HepG2 (cell line): ENCODE data around the gene SEC61A1. TPM values are rescaled to one million over a fixed set of nuclear protein-coding genes. Genes with fewer than 3 reads are reported as not detected.

Experiments
- DDIT3 ChIP-seq: sonication (generic); formaldehyde crosslinking; IDR thresholded peaks from 2 replicates; pipeline ENCODE4 v1.4.0; 2020; ENCODE audit warnings: mild to moderate bottlenecking, missing genetic modification reagents
- HMGXB3 ChIP-seq: sonication (generic); formaldehyde crosslinking; IDR thresholded peaks from 2 replicates; pipeline ENCODE4 v1.4.0; 2020; ENCODE audit warnings: missing genetic modification reagents, borderline replicate concordance
- KMT2B ChIP-seq: IDR thresholded peaks from 2 replicates; pipeline ENCODE4 v1.6.1; 2016; ENCODE audit warnings: missing genetic modification reagents, missing compliant biosample characterization
- NFE2L2 ChIP-seq: fragments of 150-350 bp; IDR thresholded peaks from 2 replicates; pipeline ENCODE4 v1.6.1; 2014; ENCODE audit warnings: low read length
- PRDM15 ChIP-seq: sonication (generic); formaldehyde crosslinking; IDR thresholded peaks from 2 replicates; pipeline ENCODE4 v1.4.0; 2020; ENCODE audit warnings: missing genetic modification reagents
- TRIM24 ChIP-seq: sonication (generic); formaldehyde crosslinking; IDR thresholded peaks from 2 replicates; pipeline ENCODE4 v1.8.0; 2022; ENCODE audit warnings: mild to moderate bottlenecking, missing genetic modification reagents
- ZNF607 ChIP-seq: sonication (generic); formaldehyde crosslinking; IDR thresholded peaks from 2 replicates; pipeline ENCODE4 v1.5.1; 2020; ENCODE audit warnings: missing genetic modification reagents, mild to moderate bottlenecking, borderline replicate concordance
- ZNF644 ChIP-seq: IDR thresholded peaks from 2 replicates; pipeline ENCODE4 v1.6.1; 2016; ENCODE audit warnings: low read depth
- ZNF839 ChIP-seq: sonication (generic); formaldehyde crosslinking; IDR thresholded peaks from 2 replicates; pipeline ENCODE4 v1.4.0; 2020; ENCODE audit warnings: missing genetic modification reagents, mild to moderate bottlenecking, borderline replicate concordance
- polyA plus RNA-seq, 8 experiments: library from polyadenylated mRNA; depleted of rRNA in 3 of 8; stranded (reverse) in 7 of 8; unstranded in 1 of 8; fragments of >200 nt; fragmentation: Illumina TruSeq in 4 of 8; extraction: Trizol in 4 of 8; gene quantifications; 2 replicates each; pipeline versions ENCODE4 v1.2.1 to v1.2.3, GENCODE V29; 2011 to 2016; ENCODE audit warnings: low read depth in 4 of 8, missing spikeins in 1 of 8, mixed read lengths in 1 of 8; ENCODE audit not compliant: insufficient read depth in 1 of 8
- total RNA-seq, 5 experiments: library from RNA; depleted of rRNA; stranded (reverse); fragments of >200 nt; fragmentation: Illumina TruSeq; extraction: Trizol; gene quantifications; 2 replicates each; pipeline ENCODE4 v1.2.3, GENCODE V29; 2016; ENCODE audit warnings: low read depth in 1 of 5
- TF ChIP-seq, protein P1 (sequence below), 2 experiments: sonication (generic) in 1 of 2; formaldehyde crosslinking in 1 of 2; IDR thresholded peaks; 2 replicates each; pipeline versions ENCODE4 v1.4.0 to v1.6.1; 2016 to 2020; ENCODE audit warnings: borderline replicate concordance in 1 of 2, low read depth in 1 of 2, mild to moderate bottlenecking in 1 of 2, missing genetic modification reagents in 1 of 2

SEC61A1 gene
- total and polyA plus RNA-seq, 2 of the 13 experiments (the other 11 are each of a cell fraction or from before 2014, with no cell fraction given): 170 to 203 TPM

GRCh38 chr3:128009952-128010846 lies 42.0 kb upstream of the SEC61A1 start (continued):
- TF ChIP-seq, protein P1, sequence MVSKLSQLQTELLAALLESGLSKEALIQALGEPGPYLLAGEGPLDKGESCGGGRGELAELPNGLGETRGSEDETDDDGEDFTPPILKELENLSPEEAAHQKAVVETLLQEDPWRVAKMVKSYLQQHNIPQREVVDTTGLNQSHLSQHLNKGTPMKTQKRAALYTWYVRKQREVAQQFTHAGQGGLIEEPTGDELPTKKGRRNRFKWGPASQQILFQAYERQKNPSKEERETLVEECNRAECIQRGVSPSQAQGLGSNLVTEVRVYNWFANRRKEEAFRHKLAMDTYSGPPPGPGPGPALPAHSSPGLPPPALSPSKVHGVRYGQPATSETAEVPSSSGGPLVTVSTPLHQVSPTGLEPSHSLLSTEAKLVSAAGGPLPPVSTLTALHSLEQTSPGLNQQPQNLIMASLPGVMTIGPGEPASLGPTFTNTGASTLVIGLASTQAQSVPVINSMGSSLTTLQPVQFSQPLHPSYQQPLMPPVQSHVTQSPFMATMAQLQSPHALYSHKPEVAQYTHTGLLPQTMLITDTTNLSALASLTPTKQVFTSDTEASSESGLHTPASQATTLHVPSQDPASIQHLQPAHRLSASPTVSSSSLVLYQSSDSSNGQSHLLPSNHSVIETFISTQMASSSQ (IDR thresholded peaks at IDR 0.05; ENCODE audit: low read depth): no peak
- TF ChIP-seq, protein P1 (CRISPR knock-in tag; IDR thresholded peaks at IDR 0.05; ENCODE audit: borderline replicate concordance): no peak
- TF ChIP-seq DDIT3 (CRISPR knock-in tag) (0 out of 2 replicates have a peak, but pooled peaks have one; percentile 74), KMT2B (no peak), ZNF607 (no peak), PRDM15 (CRISPR knock-in tag) (no peak), HMGXB3 (CRISPR knock-in tag) (no peak), ZNF644 (CRISPR knock-in tag) (0 out of 2 replicates have a peak, but pooled peaks have one; percentile 26), ZNF839 (CRISPR knock-in tag) (no peak), TRIM24 (CRISPR knock-in tag) (no peak), NFE2L2 (no peak)
